Lower leg skin (tissue), 4 donors: ENCODE results near the gene GABRR1. TPM values are rescaled to one million over a fixed set of nuclear protein-coding genes. Genes with fewer than 3 reads are reported as not detected.
"Not testable (repeated sequence)": the region's sequence is repeated elsewhere in the genome, so short reads cannot be mapped to it uniquely, and the experiment has no call there.

Source experiments
- DNase-seq, 2 donors: peaks; one replicate each; pipeline ENCODE4 v3.0.0-alpha.2; 2019; ENCODE audit warnings: low spot score in 2 of 2
- H3K4me3 ChIP-seq: fragments of 200-600 bp; sonication (generic); 2 replicates; pipeline ENCODE4 v1.5.1; 2017; ENCODE audit warnings: mild to moderate bottlenecking, low read depth; ENCODE audit not compliant: poor library complexity, severe bottlenecking
- CTCF ChIP-seq, 3 donors: fragments of 450-650 bp; IDR thresholded peaks; one replicate each; pipeline ENCODE4 v1.5.1; 2016; ENCODE audit warnings: antibody characterized with exemption in 3 of 3, mild to moderate bottlenecking in 3 of 3, moderate library complexity in 2 of 3
- POLR2A ChIP-seq, 2 donors: fragments of 450-650 bp; IDR thresholded peaks; one replicate each; pipeline ENCODE4 v1.6.1; 2016 to 2017; ENCODE audit warnings: antibody characterized with exemption in 2 of 2, mild to moderate bottlenecking in 1 of 2, moderate library complexity in 1 of 2
- WGBS, 2 donors: methylation state at CpG; one replicate each; pipeline ENCODE4 v1.1.5; 2018; 5-methylcytosine and 5-hydroxymethylcytosine counted together
- intact Hi-C: fragments of 100-400 bp; cut with DNase I; formaldehyde crosslinking; loops from one replicate; pipeline ENCODE4 v1.15.0; 2023; ENCODE audit warnings: low total_unique reads
- total RNA-seq, 4 donors: library from RNA; depleted of rRNA; stranded (reverse); fragments of >200 nt; gene quantifications; one replicate each; pipeline ENCODE4 v1.1.0, GENCODE V29; 2016

Gene GABRR1
- total RNA-seq, 4 donors from 2014 or later, result 0.17 to 0.86 (median 0.39) TPM; not detected in 1

GRCh38 chr6:89138173-89138572 lies 79.0 kb downstream of the GABRR1 start:
- no peak overlapping the region for H3K4me3 ChIP-seq
- intact Hi-C loops, result no loop called here
- 59 to 74% methylated on average over 2 of the region's 2 CpGs for WGBS, 2 donors
- TF ChIP-seq CTCF (IDR thresholded peaks at IDR 0.05) (no peak), POLR2A (IDR thresholded peaks at IDR 0.05) (no peak)
- DNase-seq, result no peak

GRCh38 chr6:89134723-89135122 lies 82.4 kb downstream of the GABRR1 start:
- intact Hi-C loops, result no loop called here
- TF ChIP-seq POLR2A (IDR thresholded peaks at IDR 0.05), result no peak
- TF ChIP-seq CTCF (IDR thresholded peaks at IDR 0.05), result no peak
- 71 to 83% methylated on average over 3 of the region's 3 CpGs for WGBS, 2 donors
- DNase-seq, result no peak
- H3K4me3 ChIP-seq, result no peak overlapping the region

- H3K4me3 ChIP-seq, result no peak overlapping the region
- 89 to 90% methylated on average over 9 of the region's 9 CpGs for WGBS, 2 donors
- TF ChIP-seq POLR2A (IDR thresholded peaks at IDR 0.05) (no peak), CTCF (IDR thresholded peaks at IDR 0.05) (no peak)
- no peak for DNase-seq
- intact Hi-C loops, result no loop called here
Observed at GRCh38 chr6:89133981-89134380, 83.2 kb downstream of the GABRR1 start.

GRCh38 chr6:89132057-89132456 lies 85.1 kb downstream of the GABRR1 start:
- intact Hi-C loops, result no loop called here
- 89 to 90% methylated on average over 2 of the region's 2 CpGs for WGBS, 2 donors
- no peak for TF ChIP-seq CTCF (IDR thresholded peaks at IDR 0.05)
- no peak for TF ChIP-seq POLR2A (IDR thresholded peaks at IDR 0.05)
- DNase-seq, result no peak
- H3K4me3 ChIP-seq, result no peak overlapping the region

GRCh38 chr6:89131599-89131998 lies 85.6 kb downstream of the GABRR1 start:
- no peak for TF ChIP-seq CTCF (IDR thresholded peaks at IDR 0.05)
- TF ChIP-seq POLR2A (IDR thresholded peaks at IDR 0.05), result no peak
- DNase-seq, result no peak
- intact Hi-C loops, result no loop called here
- 93 to 96% methylated on average over 3 of the region's 3 CpGs for WGBS, 2 donors
- H3K4me3 ChIP-seq, result no peak overlapping the region

- intact Hi-C loops, DNase-seq, H3K4me3 ChIP-seq: not testable (repeated sequence)
- WGBS, 2 donors, result 74% methylated on average over 2 of the region's 2 CpGs
Observed at GRCh38 chr6:89128256-89128671, 88.9 kb downstream of the GABRR1 start.

Other genes starting within 250 kb of the GABRR1 start
- gene PNRC1, start 136.6 kb downstream of the GABRR1 start, total RNA-seq, result 100 to 1,000 TPM; 197 to 362 (median 260) TPM
- gene SRSF12, start 99.3 kb downstream of the GABRR1 start, total RNA-seq, result under 1 TPM in 1 of 4 donors, not detected in 3; 0.49 TPM
- gene PM20D2, start 71.3 kb downstream of the GABRR1 start, total RNA-seq, result 10 to 100 TPM; 10.6 to 19.4 (median 15.7) TPM
- under 1 TPM in 2 of 4 donors, not detected in 2; 0.27 to 0.62 TPM for gene GABRR2, start 97.9 kb upstream of the GABRR1 start, total RNA-seq
- gene UBE2J1, start 135.4 kb upstream of the GABRR1 start, total RNA-seq, result 10 to 100 TPM; 15.9 to 26.7 (median 22.6) TPM
- gene RRAGD, start 194.9 kb upstream of the GABRR1 start, total RNA-seq, result 10 to 100 TPM; 13.3 to 22.3 (median 20.1) TPM
- 1 to 10 TPM; 3.2 to 6.7 (median 4.8) TPM for gene ANKRD6, start 215.8 kb upstream of the GABRR1 start, total RNA-seq